Measurements from ENCODE around the gene JAM2. TPM values are rescaled to one million over a fixed set of nuclear protein-coding genes. Genes with fewer than 3 reads are reported as not detected.

The JAM2 gene
- total RNA-seq, result 10 to 100 TPM in 2 of 5 donors, 1 to 10 TPM in 2, not detected in 1; 3.6 to 32.1 (median 11.5) TPM
- 1 to 10 TPM; 1.2 to 8.5 (median 1.7) TPM for polyA plus RNA-seq
- long read RNA-seq, donor 1, full-length matches to known transcripts, result 2 of 2 reads
- long read RNA-seq, donor 1, partial matches to known transcripts, result 0 of 2 reads
- long read RNA-seq, donor 1, other reads (novel, unspliced or antisense), result 0 of 2 reads
- long read RNA-seq, donor 2, full-length matches to known transcripts, result 2 of 2 reads
- long read RNA-seq, donor 2, partial matches to known transcripts, result 0 of 2 reads
- long read RNA-seq, donor 2, other reads (novel, unspliced or antisense), result 0 of 2 reads
- long read RNA-seq, donor 3, partial matches to known transcripts, result 157 of 349 reads
- long read RNA-seq, donor 3, other reads (novel, unspliced or antisense), result 191 of 349 reads
- long read RNA-seq, donor 4, result 0 reads
- long read RNA-seq, donor 5, result 0 reads
- long read RNA-seq, donor 6, full-length matches to known transcripts, result 1 of 10 reads
- long read RNA-seq, donor 6, partial matches to known transcripts, result 0 of 10 reads
- long read RNA-seq, donor 6, other reads (novel, unspliced or antisense), result 9 of 10 reads
- long read RNA-seq, donor 7, partial matches to known transcripts, result 0 of 8 reads
- long read RNA-seq, donor 7, other reads (novel, unspliced or antisense), result 6 of 8 reads
- long read RNA-seq, donor 8, result 0 reads
- long read RNA-seq, donor 9, result 0 reads
- long read RNA-seq, donor 10, result 0 reads

GRCh38 chr21:25638660-25639550 lies at the start of gene JAM2:
Gene JAM2 (plus strand): TSS chr21:25639258. CDS start chr21:25639822, 564 bp downstream.
- intact Hi-C loops (cut with DNase I; ENCODE audit: low total_unique reads), result no loop called here
- 1 to 3% (median 2%) methylated on average over 28 to 41 of the region's 41 CpGs for WGBS, 5 donors

DNA sequence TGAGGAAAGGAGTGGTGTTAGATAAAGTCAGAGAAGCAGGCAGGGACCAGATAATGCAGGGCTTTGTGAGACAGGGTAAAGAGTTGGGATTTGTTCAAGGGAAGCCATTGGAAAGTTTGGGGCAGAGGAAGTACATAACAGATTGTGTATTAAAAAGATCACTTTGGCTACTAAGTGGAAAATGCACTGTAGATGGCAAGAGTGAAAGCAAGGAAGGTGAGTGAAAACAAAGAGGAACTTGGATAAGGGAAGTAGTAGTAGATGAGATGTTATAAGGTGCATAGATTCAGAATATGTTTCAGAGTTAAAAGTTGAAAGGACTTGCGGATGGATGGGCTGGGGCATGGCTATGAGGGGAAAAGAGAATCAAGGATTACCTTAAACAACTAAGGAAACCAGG lies 49.2 kb upstream of the JAM2 start:
- 95 to 100% (median 100%) methylated on average over 1 of the region's 1 CpG for WGBS, 5 donors
- Histone ChIP-seq H3K4me3 (no peak overlapping the region), H3K4me1 (no peaks in the 10 kb centered on the region), H3K27ac (no peak overlapping the region), H3K36me3 (peaks cover 25 to 100% (median 97%) of the 10 kb centered on the region in 4 donors), H3K9me3 (no peaks in the 10 kb centered on the region), H3K27me3 (no peaks in the 10 kb centered on the region)
- TF ChIP-seq, protein P1, sequence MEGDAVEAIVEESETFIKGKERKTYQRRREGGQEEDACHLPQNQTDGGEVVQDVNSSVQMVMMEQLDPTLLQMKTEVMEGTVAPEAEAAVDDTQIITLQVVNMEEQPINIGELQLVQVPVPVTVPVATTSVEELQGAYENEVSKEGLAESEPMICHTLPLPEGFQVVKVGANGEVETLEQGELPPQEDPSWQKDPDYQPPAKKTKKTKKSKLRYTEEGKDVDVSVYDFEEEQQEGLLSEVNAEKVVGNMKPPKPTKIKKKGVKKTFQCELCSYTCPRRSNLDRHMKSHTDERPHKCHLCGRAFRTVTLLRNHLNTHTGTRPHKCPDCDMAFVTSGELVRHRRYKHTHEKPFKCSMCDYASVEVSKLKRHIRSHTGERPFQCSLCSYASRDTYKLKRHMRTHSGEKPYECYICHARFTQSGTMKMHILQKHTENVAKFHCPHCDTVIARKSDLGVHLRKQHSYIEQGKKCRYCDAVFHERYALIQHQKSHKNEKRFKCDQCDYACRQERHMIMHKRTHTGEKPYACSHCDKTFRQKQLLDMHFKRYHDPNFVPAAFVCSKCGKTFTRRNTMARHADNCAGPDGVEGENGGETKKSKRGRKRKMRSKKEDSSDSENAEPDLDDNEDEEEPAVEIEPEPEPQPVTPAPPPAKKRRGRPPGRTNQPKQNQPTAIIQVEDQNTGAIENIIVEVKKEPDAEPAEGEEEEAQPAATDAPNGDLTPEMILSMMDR (IDR thresholded peaks at IDR 0.05), result no peak
- TF ChIP-seq POLR2AphosphoS5 (IDR thresholded peaks at IDR 0.05), result no peak
- TF ChIP-seq POLR2A (IDR thresholded peaks at IDR 0.05), result no peak
- TF ChIP-seq EP300 (IDR thresholded peaks at IDR 0.05), result no peak
- intact Hi-C loops (cut with DNase I; ENCODE audit: low total_unique reads), result no loop called here
- no peak for DNase-seq

More at GRCh38 chr21:25638660-25639550, at the start of gene JAM2:
- Histone ChIP-seq H3K36me3 (no peaks in the 10 kb centered on the region), H3K27me3 (peaks cover 0 to 31% (median 25%) of the 10 kb centered on the region in 3 donors), H3K4me1 (peaks cover 11 to 34% (median 26%) of the 10 kb centered on the region in 4 donors), H3K9me3 (no peaks in the 10 kb centered on the region), H3K4me3 (peak within 1 kb of the TSS; percentile 54 to 73 (median 64)), H3K27ac (peak within 1 kb of the TSS; percentile 11 to 93 (median 77))
- peak in 1 of 2 donors; percentile 80 for DNase-seq
- TF ChIP-seq EP300 (IDR thresholded peaks at IDR 0.05), result no peak
- TF ChIP-seq POLR2AphosphoS5 (IDR thresholded peaks at IDR 0.05), result peak in 1 of 3 donors; percentile 41
- no peak for TF ChIP-seq POLR2A (IDR thresholded peaks at IDR 0.05)

- peaks cover 15 to 47% (median 39%) of the 10 kb centered on the region in 4 donors for H3K4me1 ChIP-seq
- intact Hi-C loops (cut with DNase I; ENCODE audit: low total_unique reads), result loop anchor here (5.0 kb wide), 1 partner anchor 100 kb away; no protein-coding TSS in a partner anchor
- no peaks in the 10 kb centered on the region for H3K9me3 ChIP-seq
- H3K27ac ChIP-seq, result peak within 1 kb of the TSS; percentile 69 to 88 (median 81)
- H3K27me3 ChIP-seq, result no peaks in the 10 kb centered on the region
- peak within 1 kb of the TSS; percentile 80 to 90 (median 86) for H3K4me3 ChIP-seq
- peaks cover 6 to 36% (median 32%) of the 10 kb centered on the region in 4 donors for H3K36me3 ChIP-seq
- TF ChIP-seq, protein P1 (IDR thresholded peaks at IDR 0.05), result peak in 4 of 7 experiments; percentile 26 to 55 (median 36)
- TF ChIP-seq EP300 (IDR thresholded peaks at IDR 0.05) (no peak), POLR2A (IDR thresholded peaks at IDR 0.05) (no peak), POLR2AphosphoS5 (IDR thresholded peaks at IDR 0.05) (peak; percentile 59 to 77 (median 69))
- DNase-seq, result peak; percentile 85 to 96
- WGBS, 5 donors, result 1% methylated on average over 37 to 71 of the region's 71 CpGs
These were observed 31.7 kb upstream of the JAM2 start, which contains the start of gene MRPL39 for GRCh38 chr21:25607151-25608043. Gene MRPL39 (minus strand): TSS chr21:25607481. CDS start chr21:25607475, 6 bp downstream.
